H1 (cell line): ENCODE measurements around the gene IQGAP1. TPM values are rescaled to one million over a fixed set of nuclear protein-coding genes. Genes with fewer than 3 reads are reported as not detected.

Source experiments
- CTCF ChIA-PET: fragments of 300-600 bp; sonication (Branson Sonifier 250); formaldehyde crosslinking; loops from one replicate; lab custom pipeline; 2021; ENCODE audit not compliant: partially characterized antibody; lab: Charles Lee
- POLR2A ChIA-PET: fragments of 300-600 bp; sonication (Branson Sonifier 250); formaldehyde crosslinking; loops from one replicate; lab custom pipeline; 2021; ENCODE audit warnings: inconsistent platforms; ENCODE audit not compliant: partially characterized antibody; lab: Charles Lee
- DNase-seq, 2 experiments: peaks; one replicate each; pipeline versions ENCODE4 v3.0.0 to v3.0.0-alpha.2; 2010 to 2022; ENCODE audit warnings: low spot score in 2 of 2, low read depth in 1 of 2, mixed read lengths in 1 of 2
- FAIRE-seq: peaks from 2 replicates; lab custom pipeline; 2011; peaks lifted over from hg19 to GRCh38; lab: Jason Lieb, UNC
- H2AFZ ChIP-seq: 2 replicates; pipeline ENCODE4 v1.8.1; 2012; ENCODE audit warnings: low read length, inconsistent platforms
- H2AK5ac ChIP-seq: 2 replicates; pipeline ENCODE4 v1.6.1; 2013; ENCODE audit warnings: low read depth, low read length
- H2BK120ac ChIP-seq: replicated peaks from 2 replicates; pipeline ENCODE3; 2013; ENCODE audit warnings: low read depth, low read length, inconsistent platforms
- H2BK12ac ChIP-seq: 2 replicates; pipeline ENCODE4 v1.6.1; 2013; ENCODE audit warnings: low read depth, low read length
- H2BK15ac ChIP-seq: 2 replicates; pipeline ENCODE4 v1.6.1; 2013; ENCODE audit warnings: low read length
- H2BK20ac ChIP-seq: 2 replicates; pipeline ENCODE4 v1.6.1; 2013; ENCODE audit warnings: low read length
- H2BK5ac ChIP-seq: 2 replicates; pipeline ENCODE4 v1.6.1; 2013; ENCODE audit warnings: low read depth, low read length
- H3K14ac ChIP-seq: 2 replicates; pipeline ENCODE4 v1.6.1; 2013; ENCODE audit warnings: inconsistent platforms; ENCODE audit not compliant: insufficient read length
- H3K18ac ChIP-seq: 2 replicates; pipeline ENCODE4 v1.6.1; 2013; ENCODE audit warnings: low read length; ENCODE audit errors: extremely low read depth
- H3K23ac ChIP-seq: 2 replicates; pipeline ENCODE4 v1.6.1; 2013; ENCODE audit warnings: inconsistent platforms; ENCODE audit not compliant: insufficient read length
- H3K23me2 ChIP-seq: 2 replicates; pipeline ENCODE4 v1.6.1; 2013; ENCODE audit warnings: low read depth, low read length
- H3K27ac ChIP-seq: 2 replicates; pipeline ENCODE4 v1.6.1; 2011; ENCODE audit warnings: low read depth, low read length, inconsistent platforms
- H3K27me3 ChIP-seq, 4 experiments: replicated peaks in 1 of 4; 1 replicate in 1 of 4; 2 replicates in 3 of 4; pipeline versions ENCODE4 v1.6.1 to v1.8.1; 2011 to 2013; ENCODE audit warnings: low read length in 3 of 4, mild to moderate bottlenecking in 3 of 4, inconsistent platforms in 2 of 4, mixed read lengths in 2 of 4, moderate library complexity in 1 of 4; ENCODE audit not compliant: control insufficient read depth in 3 of 4, insufficient read depth in 3 of 4; ENCODE audit errors: extremely low read depth in 1 of 4
- H3K36me3 ChIP-seq, 4 experiments: 2 replicates each; pipeline versions ENCODE4 v1.6.1 to v1.8.1; 2011 to 2013; ENCODE audit warnings: mild to moderate bottlenecking in 4 of 4, low read length in 3 of 4, moderate library complexity in 2 of 4, control low read depth in 1 of 4, inconsistent platforms in 1 of 4; ENCODE audit not compliant: insufficient read depth in 4 of 4, control insufficient read depth in 2 of 4
- H3K4ac ChIP-seq: replicated peaks from 2 replicates; pipeline ENCODE3; 2013; ENCODE audit warnings: low read length, low read depth, mixed read lengths, inconsistent platforms; ENCODE audit not compliant: insufficient read length
- H3K4me1 ChIP-seq, 4 experiments: replicated peaks in 1 of 4; 1 replicate in 1 of 4; 2 replicates in 3 of 4; pipeline versions ENCODE4 v1.6.1 to v1.8.1; 2011 to 2013; ENCODE audit warnings: low read length in 3 of 4, inconsistent platforms in 2 of 4, mixed read lengths in 1 of 4; ENCODE audit not compliant: insufficient read depth in 4 of 4, control insufficient read depth in 3 of 4
- H3K4me2 ChIP-seq, 2 experiments: 2 replicates each; pipeline versions ENCODE4 v1.6.1 to v1.8.1; 2011 to 2013; ENCODE audit warnings: low read depth in 2 of 2, low read length in 2 of 2, control low read depth in 1 of 2, inconsistent platforms in 1 of 2, mild to moderate bottlenecking in 1 of 2; ENCODE audit not compliant: insufficient read depth in 1 of 2
- H3K4me3 ChIP-seq, 4 experiments: fragments of 200-600, 300-600 bp in 1 of 4; sonication (generic), shearing (Covaris generic), sonication (Bioruptor Twin) in 1 of 4; 2 replicates each; pipeline versions ENCODE4 v1.5.1 to v1.8.1; 2011 to 2016; ENCODE audit warnings: low read length in 4 of 4, low read depth in 3 of 4, control low read depth in 2 of 4, inconsistent platforms in 2 of 4, mild to moderate bottlenecking in 2 of 4, mixed read lengths in 1 of 4, moderate library complexity in 1 of 4; ENCODE audit not compliant: insufficient read depth in 2 of 4; ENCODE audit errors: extremely low read depth in 1 of 4
- H3K56ac ChIP-seq: replicated peaks from 2 replicates; pipeline ENCODE3; 2013; ENCODE audit warnings: low read depth, mild to moderate bottlenecking, mixed read lengths, low read length, inconsistent platforms; ENCODE audit not compliant: insufficient read length
- H3K79me1 ChIP-seq: 2 replicates; pipeline ENCODE4 v1.6.1; 2013; ENCODE audit warnings: low read depth, low read length, control low read depth
- H3K79me2 ChIP-seq, 2 experiments: 2 replicates each; pipeline versions ENCODE4 v1.6.1 to v1.8.1; 2012 to 2013; ENCODE audit warnings: low read length in 2 of 2, mild to moderate bottlenecking in 2 of 2, inconsistent platforms in 1 of 2; ENCODE audit not compliant: insufficient read depth in 2 of 2, control insufficient read depth in 1 of 2
- H3K9ac ChIP-seq, 4 experiments: replicated peaks in 1 of 4; 1 replicate in 1 of 4; 2 replicates in 3 of 4; pipeline versions ENCODE4 v1.6.1 to v1.8.1; 2011 to 2013; ENCODE audit warnings: low read depth in 3 of 4, low read length in 3 of 4, control low read depth in 2 of 4, mild to moderate bottlenecking in 2 of 4, moderate library complexity in 2 of 4, inconsistent platforms in 1 of 4; ENCODE audit errors: extremely low read depth in 1 of 4
- H3K9me3 ChIP-seq, 2 experiments: 2 replicates each; pipeline versions ENCODE4 v1.6.1 to v1.8.1; 2012 to 2013; ENCODE audit warnings: mild to moderate bottlenecking in 2 of 2, moderate library complexity in 2 of 2, control low read depth in 1 of 2, inconsistent platforms in 1 of 2, low read depth in 1 of 2, low read length in 1 of 2, mixed read lengths in 1 of 2; ENCODE audit not compliant: insufficient read depth in 2 of 2
- H4K20me1 ChIP-seq, 2 experiments: replicated peaks in 1 of 2; 2 replicates each; pipeline versions ENCODE3 to v1.8.1; 2011 to 2013; ENCODE audit warnings: inconsistent platforms in 2 of 2, low read length in 2 of 2, mild to moderate bottlenecking in 1 of 2; ENCODE audit not compliant: insufficient read depth in 2 of 2, control insufficient read depth in 1 of 2
- H4K5ac ChIP-seq: 2 replicates; pipeline ENCODE4 v1.6.1; 2013; ENCODE audit warnings: low read length, low read depth, mixed read lengths, inconsistent platforms; ENCODE audit not compliant: insufficient read length
- H4K8ac ChIP-seq: 2 replicates; pipeline ENCODE4 v1.8.0; 2013; ENCODE audit warnings: mild to moderate bottlenecking, moderate library complexity, low read length, inconsistent platforms; ENCODE audit not compliant: insufficient read depth; ENCODE audit errors: extremely low read depth
- H4K91ac ChIP-seq: replicated peaks from 2 replicates; pipeline ENCODE3; 2013; ENCODE audit warnings: low read length, mixed read lengths, inconsistent platforms; ENCODE audit not compliant: insufficient read length
- NANOG ChIP-seq: IDR thresholded peaks from 2 replicates; pipeline ENCODE4 v1.6.1; 2011; ENCODE audit warnings: low read length, low read depth, mild to moderate bottlenecking, inconsistent platforms; ENCODE audit not compliant: insufficient read depth, poor library complexity, severe bottlenecking
- TAF1 ChIP-seq: IDR thresholded peaks from 2 replicates; pipeline ENCODE4 v1.6.1; 2011; ENCODE audit warnings: mild to moderate bottlenecking, low read depth, low read length
- ZNF274 ChIP-seq: IDR thresholded peaks from 2 replicates; pipeline ENCODE4 v1.7.0; 2012; ENCODE audit warnings: low read length, borderline replicate concordance; ENCODE audit errors: extremely low read depth
- WGBS, 2 experiments: shearing (Covaris generic) in 1 of 2; methylation state at CpG; one replicate each; pipeline versions ENCODE4 v1.1.6 to v1.1.7; 2013 to 2015; ENCODE audit warnings: low lambda C conversion rate in 2 of 2, mixed read lengths in 2 of 2, inconsistent platforms in 1 of 2, low coverage in 1 of 2, missing lambda C conversion rate in 1 of 2; ENCODE audit not compliant: insufficient replicate concordance in 2 of 2, insufficient coverage in 1 of 2, insufficient read length in 1 of 2; ENCODE audit errors: extremely low coverage in 1 of 2, missing lambda C conversion rate in 1 of 2; 5-methylcytosine and 5-hydroxymethylcytosine counted together
- polyA plus RNA-seq, 7 experiments: library from polyadenylated mRNA; depleted of rRNA in 3 of 7; stranded (reverse) in 5 of 7; unstranded in 2 of 7; fragments of >200 nt in 5 of 7; fragments of 200-250 nt in 2 of 7; gene quantifications; 1 replicate in 5 of 7; 2 replicates in 1 of 7; 4 replicates in 1 of 7; pipeline versions ENCODE4 v1.2.1 to v1.2.3, GENCODE V29; 2011 to 2013; ENCODE audit warnings: missing spikeins in 2 of 7, mixed read lengths in 2 of 7
- total RNA-seq: library from RNA; stranded (reverse); fragmentation: NEBNext Ultra II Directional; extraction: Animal tissue kit (Norgen Biotek cat#: 25700); gene quantifications from 2 replicates; pipeline ENCODE4 v1.2.1, GENCODE V29; 2021

The IQGAP1 gene
- total and polyA plus RNA-seq, 2 of the 8 experiments (the other 6 are each of a cell fraction or from before 2014, with no cell fraction given): 56.0 to 138 TPM

DNA sequence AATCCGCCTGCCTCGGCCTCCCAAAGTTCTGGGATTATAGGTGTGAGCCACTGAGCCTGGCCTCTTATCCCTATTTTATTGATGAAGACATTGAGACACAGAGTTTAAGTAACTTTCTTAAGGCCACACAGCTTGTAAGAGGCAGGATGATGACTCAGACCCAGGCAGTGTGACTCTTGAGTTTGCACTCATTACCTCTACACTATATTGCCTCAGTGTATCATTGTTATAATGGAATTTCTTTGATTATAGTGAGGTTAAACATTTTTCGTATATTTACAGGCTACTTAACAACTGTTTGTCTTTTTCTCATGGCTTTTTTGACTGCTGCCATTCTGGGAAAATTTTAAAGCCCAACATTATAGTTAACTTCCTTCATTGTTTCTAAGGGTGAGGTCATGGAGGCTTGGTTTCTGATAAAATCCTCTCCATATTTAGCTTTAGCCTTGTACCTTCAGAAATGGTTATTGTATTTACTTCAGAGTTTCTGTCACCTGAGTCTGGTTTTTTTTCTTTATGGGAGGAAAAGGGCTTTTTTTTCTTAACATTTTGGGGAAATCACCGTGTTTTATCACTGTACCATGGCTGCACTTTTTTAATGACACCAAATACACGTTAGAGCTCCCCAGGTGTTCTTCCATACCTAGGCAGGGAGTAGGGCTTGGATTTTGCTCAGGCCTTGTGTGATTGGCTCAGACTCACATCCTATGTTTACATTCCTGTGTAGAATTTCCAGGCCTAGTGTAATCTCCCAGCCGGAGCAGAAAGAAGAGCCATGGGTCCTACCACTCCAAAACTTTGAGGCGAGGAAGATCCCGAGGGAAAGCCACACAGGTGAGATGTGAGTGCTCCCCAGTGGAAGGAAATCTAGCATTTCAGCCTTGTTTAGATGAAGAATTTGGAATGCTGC lies 29.7 kb upstream of the IQGAP1 start:
- ChIA-PET POLR2A (no interaction called here), CTCF (interaction anchor here (0.5 to 9.0 kb wide), 4 partner anchors 31 to 123 kb away, joined by 3 to 89 read pairs (median 6); no protein-coding TSS in a partner anchor)
- no peaks in the 10 kb centered on the region for H3K9me3 ChIP-seq
- WGBS, 2 experiments: 89% methylated on average over 8 of the region's 8 CpGs; no CpG with 5 or more reads in 1 of the 2 experiments
- no peaks in the 10 kb centered on the region for H3K79me1 ChIP-seq
- no peak overlapping the region for H3K14ac ChIP-seq
- no peak overlapping the region for H3K27ac ChIP-seq
- FAIRE-seq (no peak), DNase-seq (no peak)
- no peak overlapping the region for H2BK5ac ChIP-seq
- no peak overlapping the region for H3K4me3 ChIP-seq
- H3K79me2 ChIP-seq: no peaks in the 10 kb centered on the region
- no peak overlapping the region for H4K5ac ChIP-seq
- no peak overlapping the region for H3K9ac ChIP-seq
- no peaks in the 10 kb centered on the region for H4K20me1 ChIP-seq
- H2BK12ac ChIP-seq: no peak overlapping the region
- H2BK120ac ChIP-seq: no peak overlapping the region
- H3K56ac ChIP-seq: no peak overlapping the region
- H3K27me3 ChIP-seq: 0 out of 7 replicates have a peak, but pooled peaks cover 0 to 3% (median 0%) of the 10 kb centered on the region in 4 experiments
- H2BK15ac ChIP-seq: no peak overlapping the region
- H3K4me1 ChIP-seq: no peaks in the 10 kb centered on the region
- H2BK20ac ChIP-seq: no peak overlapping the region
- H4K91ac ChIP-seq: no peak overlapping the region
- H3K23ac ChIP-seq: no peak overlapping the region
- H2AK5ac ChIP-seq: no peak overlapping the region
- no peak overlapping the region for H4K8ac ChIP-seq
- H3K4me2 ChIP-seq: no peak overlapping the region
- no peak overlapping the region for H2AFZ ChIP-seq
- H3K18ac ChIP-seq: no peak overlapping the region
- no peaks in the 10 kb centered on the region for H3K36me3 ChIP-seq
- no peaks in the 10 kb centered on the region for H3K23me2 ChIP-seq
- no peak overlapping the region for H3K4ac ChIP-seq
- TF ChIP-seq NANOG (no peak), ZNF274 (no peak), TAF1 (no peak)
